ENCODE data around the gene DCLK1.

- TF ChIP-seq EZH2 (IDR thresholded peaks at IDR 0.05; ENCODE audit: insufficient read depth, poor library complexity, severe bottlenecking) (no peak), EZH2phosphoT487 (IDR thresholded peaks at IDR 0.05; ENCODE audit: insufficient read depth, low read depth) (no peak)
Observed at GRCh38 chr13:35961461-35962220, 169.5 kb downstream of the DCLK1 start.
